Stimulated activated CD4-positive, alpha-beta T cell treated with anti-CD3 and anti-CD28 coated beads, Interleukin-4, amount 100 ng/mL, for 48 hours (primary cell): ENCODE results near the gene GHRL.
A peak's percentile ranks its signal among the peaks of the same experiment; 100 is the strongest.
"Not testable (repeated sequence)": the region's sequence is repeated elsewhere in the genome, so short reads cannot be mapped to it uniquely, and the experiment has no call there.

Source experiments
- DNase-seq, 2 donors: peaks; one replicate each; pipeline ENCODE4 v3.0.0-alpha.2; 2020; ENCODE audit warnings: low read depth in 2 of 2

Gene GHRL

GRCh38 chr3:10274601-10275000 lies 18.1 kb downstream of the GHRL start:
- DNase-seq = no peak

GRCh38 chr3:10273702-10274305 lies 18.9 kb downstream of the GHRL start:
- DNase-seq = no peak

GRCh38 chr3:10272977-10273376 lies 19.8 kb downstream of the GHRL start:
- DNase-seq = no peak

- DNase-seq = not testable (repeated sequence)
Measured at GRCh38 chr3:10272476-10272875, 20.3 kb downstream of the GHRL start.

GRCh38 chr3:10269443-10269842 lies 23.3 kb downstream of the GHRL start:
- no peak for DNase-seq

- no peak for DNase-seq
Measured at GRCh38 chr3:10268930-10269329, 23.8 kb downstream of the GHRL start.

GRCh38 chr3:10268116-10268515 lies 24.6 kb downstream of the GHRL start:
- no peak for DNase-seq

- DNase-seq = not testable (repeated sequence)
Measured at GRCh38 chr3:10266936-10267335, 25.8 kb downstream of the GHRL start.

GRCh38 chr3:10265833-10266232 lies 26.9 kb downstream of the GHRL start:
- DNase-seq = no peak

GRCh38 chr3:10263646-10264363 lies 28.9 kb downstream of the GHRL start:
- DNase-seq = peak; percentile 65 to 72

GRCh38 chr3:10262027-10262426 lies 30.7 kb downstream of the GHRL start:
- DNase-seq = no peak

GRCh38 chr3:10260211-10260701 lies 32.5 kb downstream of the GHRL start:
- DNase-seq = no peak

GRCh38 chr3:10259798-10260197 lies 32.9 kb downstream of the GHRL start:
- no peak for DNase-seq

GRCh38 chr3:10259036-10259435 lies 33.7 kb downstream of the GHRL start:
- no peak for DNase-seq

- no peak for DNase-seq
Measured at GRCh38 chr3:10255835-10256234, 36.9 kb downstream of the GHRL start.

GRCh38 chr3:10253731-10254130 lies 39.0 kb downstream of the GHRL start:
- no peak for DNase-seq

GRCh38 chr3:10251006-10251405 lies 41.7 kb downstream of the GHRL start:
- DNase-seq = no peak

- no peak for DNase-seq
Measured at GRCh38 chr3:10249833-10250232, 42.9 kb downstream of the GHRL start.

- peak; percentile 62 to 68 for DNase-seq
Measured at GRCh38 chr3:10248984-10249748, 43.6 kb downstream of the GHRL start.

- DNase-seq = peak; percentile 85 to 94
Measured at GRCh38 chr3:10248184-10248983, 44.4 kb downstream of the GHRL start, which contains the start of gene TATDN2. Gene TATDN2, plus strand, starts transcription at chr3:10248459. Its CDS starts 742 bp downstream, at chr3:10249201.

GRCh38 chr3:10247679-10248183 lies 45.0 kb downstream of the GHRL start:
- DNase-seq = no peak
